ENCODE data around the gene SCGB2A2.
A peak's percentile ranks its signal among the peaks of the same experiment; 100 is the strongest.

SCGB2A2 gene

DNA sequence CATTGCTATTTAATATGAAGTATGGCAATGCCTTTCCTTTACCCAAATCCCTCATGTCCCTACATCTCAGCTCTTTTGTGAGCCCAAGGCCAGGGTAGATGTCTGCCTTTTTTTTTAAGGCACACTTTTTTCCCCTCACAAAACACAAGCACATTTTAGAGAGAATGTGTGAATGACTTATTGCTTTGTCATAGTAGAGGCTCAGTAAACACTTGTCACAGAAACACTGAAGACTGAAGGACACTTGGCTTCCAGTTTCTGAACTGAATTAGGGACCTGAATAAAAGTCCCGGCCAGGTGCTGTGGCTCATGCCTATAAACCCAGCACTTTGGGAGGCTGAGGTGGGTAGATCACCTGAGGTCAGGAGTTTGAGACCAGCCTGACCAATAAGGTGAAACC is 2.9 kb upstream of the SCGB2A2 start:
- ATAC-seq (peak; percentile 60), DNase-seq (ENCODE audit: low spot score in 2 of 2) (no peak)
- Mint-ChIP-seq H3K4me3 (peak overlapping the region; percentile 30), H3K4me1 (peaks cover 27% of the 10 kb centered on the region), H3K27ac (peak overlapping the region; percentile 9), H3K36me3 (no peaks in the 10 kb centered on the region), H3K9me3 (no peaks in the 10 kb centered on the region)

DNA sequence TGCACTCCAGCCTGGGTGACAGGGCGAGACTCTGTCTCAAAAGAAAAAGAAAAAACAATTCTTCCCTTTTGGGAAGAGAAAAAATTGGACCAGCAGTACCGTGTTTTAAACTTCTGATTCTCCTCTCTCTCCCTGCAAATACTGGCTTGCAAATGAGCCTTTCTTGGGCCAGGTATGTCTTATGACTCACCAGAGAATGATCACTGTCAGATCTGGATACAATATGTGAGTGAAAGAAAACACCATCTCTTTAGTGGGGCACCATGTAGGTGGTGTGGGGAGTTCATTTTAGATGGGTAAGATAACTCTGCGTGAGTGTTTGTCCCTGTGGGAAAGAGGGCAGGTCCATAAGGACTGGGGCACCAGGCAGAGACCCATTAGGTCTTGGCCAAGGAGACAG is 2.4 kb upstream of the SCGB2A2 start:
- no peak overlapping the region for H3K4me3 Mint-ChIP-seq

DNA sequence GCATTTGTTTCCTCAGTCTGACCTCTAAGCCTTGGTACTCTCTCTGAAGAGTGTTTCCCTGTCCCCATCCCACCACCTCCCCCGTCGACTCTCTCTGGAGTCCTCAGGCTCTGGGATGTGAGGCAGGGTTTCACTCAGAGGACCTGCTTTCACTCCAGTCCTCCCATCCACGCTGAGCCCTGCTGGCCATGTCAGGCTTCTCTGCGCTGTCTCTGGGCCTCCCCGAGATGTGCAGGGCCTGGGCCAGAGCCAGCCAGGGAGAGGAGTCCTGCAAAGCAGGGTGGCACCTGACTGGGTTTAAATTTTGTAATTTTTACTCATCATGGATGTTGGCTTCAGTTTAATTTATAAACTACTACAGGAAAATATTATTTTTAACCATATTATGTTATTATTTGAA is 3.3 kb downstream of the SCGB2A2 start:
- ATAC-seq (no peak), DNase-seq (ENCODE audit: low spot score in 2 of 2) (no peak)
- Mint-ChIP-seq H3K27ac (no peak overlapping the region), H3K9me3 (no peaks in the 10 kb centered on the region), H3K4me3 (no peak overlapping the region), H3K36me3 (no peaks in the 10 kb centered on the region), H3K4me1 (peaks cover 6% of the 10 kb centered on the region)

More for the DNA sequence above, 2.4 kb upstream of the SCGB2A2 start:
- Mint-ChIP-seq H3K9me3 (no peaks in the 10 kb centered on the region), H3K4me1 (peaks cover 27% of the 10 kb centered on the region), H3K36me3 (no peaks in the 10 kb centered on the region), H3K27ac (peak overlapping the region; percentile 9)
- DNase-seq (ENCODE audit: low spot score in 2 of 2): no peak
- ATAC-seq: peak; percentile 64

DNA sequence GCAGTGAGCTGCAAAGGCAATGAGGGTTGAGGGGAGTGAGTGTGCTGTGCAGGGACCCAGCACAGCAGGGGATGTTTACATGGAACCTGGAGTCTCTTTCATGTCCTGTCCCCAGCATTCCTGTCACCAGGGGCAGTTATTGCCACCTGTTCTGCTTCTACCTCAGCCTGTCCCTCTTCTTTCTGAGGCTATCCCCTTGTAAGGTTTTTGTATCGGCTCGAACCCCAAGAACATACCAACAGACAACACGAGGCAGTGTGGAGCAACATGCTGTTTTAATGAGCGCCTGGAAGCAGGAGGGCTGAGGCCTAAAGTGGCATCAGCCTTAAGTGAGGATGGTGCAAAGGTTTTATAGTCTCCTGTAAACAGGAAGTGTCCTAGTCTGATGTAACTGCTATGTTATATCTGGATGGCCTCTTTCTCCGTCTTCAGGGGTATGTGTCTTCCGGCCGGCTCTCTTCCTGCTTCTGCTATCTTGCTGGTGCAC is 3.9 kb downstream of the SCGB2A2 start:
- Mint-ChIP-seq H3K27ac (no peak overlapping the region), H3K4me3 (no peak overlapping the region), H3K36me3 (no peaks in the 10 kb centered on the region), H3K4me1 (peaks cover under 1% of the 10 kb centered on the region), H3K9me3 (no peaks in the 10 kb centered on the region)
- DNase-seq (ENCODE audit: low spot score in 2 of 2) (no peak), ATAC-seq (no peak)

DNA sequence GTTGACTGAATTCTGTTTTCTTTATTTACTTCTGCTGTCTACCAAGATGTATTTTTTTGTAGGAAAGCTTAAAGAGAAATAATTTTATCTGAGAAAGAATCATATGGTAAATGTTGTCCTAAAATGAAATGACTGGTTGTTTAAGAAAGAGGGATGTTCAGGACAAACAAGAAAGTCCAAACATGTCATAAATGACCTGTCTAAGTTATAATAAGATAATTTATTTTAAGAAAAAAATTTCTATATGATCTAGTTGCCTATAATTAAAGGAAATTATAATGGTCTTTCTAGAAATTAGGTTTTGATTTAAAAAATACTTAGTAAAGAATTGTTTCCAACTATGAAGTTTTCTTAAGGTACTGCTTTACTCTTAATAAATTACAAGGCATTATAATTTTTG is 10.5 kb downstream of the SCGB2A2 start:
- ATAC-seq (no peak), DNase-seq (ENCODE audit: low spot score in 2 of 2) (no peak)
- Mint-ChIP-seq H3K4me1 (no peaks in the 10 kb centered on the region), H3K36me3 (no peaks in the 10 kb centered on the region), H3K9me3 (no peaks in the 10 kb centered on the region), H3K4me3 (no peak overlapping the region), H3K27ac (no peak overlapping the region)

DNA sequence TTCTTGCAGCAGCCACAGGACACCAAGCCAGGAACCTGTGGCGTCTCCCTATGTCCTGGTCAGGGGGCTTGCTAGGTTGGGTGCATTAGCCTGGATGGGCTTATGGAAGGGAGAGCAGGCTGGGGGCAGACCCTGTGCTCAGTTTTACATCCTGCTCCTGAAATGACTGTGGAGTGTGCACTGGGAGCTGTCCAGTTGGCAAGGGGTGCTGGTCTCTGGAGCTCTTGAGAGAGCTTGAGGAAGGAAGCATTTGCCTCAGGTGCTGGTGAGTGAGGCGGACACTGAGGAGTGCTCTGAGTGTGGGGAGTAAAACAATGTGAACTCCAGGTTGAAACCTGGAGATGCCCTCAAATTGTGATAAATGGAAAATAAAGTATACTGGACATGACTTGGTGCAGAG is 25.5 kb downstream of the SCGB2A2 start:
- no peaks in the 10 kb centered on the region for H3K36me3 Mint-ChIP-seq
- H3K9me3 Mint-ChIP-seq: no peaks in the 10 kb centered on the region
- peak; percentile 32 for ATAC-seq
- H3K4me3 Mint-ChIP-seq: no peak overlapping the region
- H3K4me1 Mint-ChIP-seq: no peaks in the 10 kb centered on the region
- no peak for DNase-seq (ENCODE audit: low spot score in 2 of 2)
- H3K27ac Mint-ChIP-seq: no peak overlapping the region

DNA sequence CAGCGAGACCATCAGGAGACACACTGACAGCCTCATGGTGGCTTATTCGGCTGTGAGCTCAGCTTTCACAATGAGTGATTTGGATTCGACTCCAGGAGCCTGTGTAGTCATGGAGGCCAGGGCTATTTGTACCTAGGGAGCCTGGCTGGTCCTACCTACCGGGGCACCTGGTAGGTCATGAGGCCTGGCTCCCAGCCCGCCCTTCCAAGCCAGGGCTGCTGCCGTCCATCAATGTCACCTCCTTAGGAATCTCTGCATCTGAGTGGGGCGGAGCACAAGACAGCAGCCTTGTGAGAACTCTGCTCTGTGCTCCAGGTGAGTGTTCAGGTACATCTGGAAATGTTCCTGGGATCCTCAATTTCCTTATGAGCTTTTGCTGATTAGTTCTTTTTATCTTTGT is 29.0 kb downstream of the SCGB2A2 start, which contains the start of gene SCGB1D4:
TSS of gene SCGB1D4 (minus strand) at position 101 of the 400 bp plus-strand sequence. CDS start at position 36, 65 bp downstream.
- Mint-ChIP-seq H3K27ac (no peak within 1 kb of the TSS), H3K4me3 (no peak within 1 kb of the TSS), H3K9me3 (no peaks in the 10 kb centered on the region), H3K4me1 (no peaks in the 10 kb centered on the region), H3K36me3 (no peaks in the 10 kb centered on the region)
- ATAC-seq: no peak
- no peak for DNase-seq (ENCODE audit: low spot score in 2 of 2)

DNA sequence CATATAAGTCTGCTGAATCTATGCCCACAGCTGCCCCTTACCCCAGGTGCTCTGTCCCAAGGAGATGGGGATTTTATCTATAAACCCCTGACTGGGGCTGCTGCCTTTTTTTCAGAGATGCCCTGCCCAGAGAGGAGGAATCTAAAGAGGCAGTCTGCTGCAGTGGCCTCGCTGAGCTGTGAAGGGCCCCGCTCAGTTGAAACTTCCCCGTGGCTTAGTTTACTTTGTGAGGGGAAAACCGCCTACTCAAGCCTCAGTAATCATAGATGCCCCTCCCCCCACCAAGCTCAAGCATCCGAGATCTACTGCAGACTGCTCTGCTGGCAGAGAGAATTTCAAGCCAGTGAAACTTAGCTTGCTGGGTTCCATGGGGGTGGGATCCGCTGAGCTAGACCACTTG is 36.3 kb downstream of the SCGB2A2 start:
- Mint-ChIP-seq H3K27ac (no peak overlapping the region), H3K4me3 (no peak overlapping the region), H3K36me3 (no peaks in the 10 kb centered on the region), H3K4me1 (peaks cover 4% of the 10 kb centered on the region), H3K9me3 (no peaks in the 10 kb centered on the region)
- DNase-seq (ENCODE audit: low spot score in 2 of 2) (no peak), ATAC-seq (no peak)

DNA sequence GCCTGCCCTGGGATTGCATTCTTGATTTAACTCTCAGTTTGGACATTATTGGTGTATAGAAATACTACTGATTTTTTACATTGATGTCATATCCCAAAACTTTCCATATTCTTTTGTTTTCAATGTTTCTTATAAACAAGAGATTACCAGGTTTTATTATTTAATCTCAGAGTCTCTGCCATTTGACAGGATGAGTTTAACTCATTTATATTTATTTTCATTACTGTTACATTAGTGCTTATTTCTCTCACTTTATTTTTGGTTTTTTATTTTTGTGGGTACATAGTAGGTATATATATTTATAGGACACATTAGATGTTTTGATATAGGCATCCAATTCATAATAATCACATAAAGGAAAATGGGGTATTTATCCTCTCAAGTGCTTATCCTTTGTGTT is 38.0 kb downstream of the SCGB2A2 start:
- Mint-ChIP-seq H3K36me3 (no peaks in the 10 kb centered on the region), H3K4me1 (peaks cover 16% of the 10 kb centered on the region), H3K27ac (no peak overlapping the region)

DNA sequence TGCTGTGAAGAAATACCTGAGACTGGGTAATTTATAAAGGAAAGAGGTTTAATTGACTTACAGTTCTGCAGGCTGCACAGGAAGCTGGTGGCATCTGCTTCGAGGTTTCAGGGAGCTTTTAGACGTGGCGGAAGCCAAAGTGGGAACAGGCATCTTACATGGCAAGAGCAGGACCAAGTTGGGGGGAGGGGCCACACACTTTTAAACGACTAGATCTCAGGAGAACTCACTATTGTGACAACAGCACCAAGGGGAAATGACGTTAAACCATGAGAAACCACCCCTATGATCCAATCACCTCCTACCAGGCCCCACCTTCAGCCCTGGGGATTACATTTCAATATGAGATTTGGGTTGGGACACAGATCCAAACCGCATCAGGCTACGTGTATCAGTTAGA is 40.0 kb downstream of the SCGB2A2 start:
- no peaks in the 10 kb centered on the region for H3K36me3 Mint-ChIP-seq
- DNase-seq (ENCODE audit: low spot score in 2 of 2) (no peak), ATAC-seq (no peak)
- H3K4me1 Mint-ChIP-seq: peaks cover 16% of the 10 kb centered on the region
- no peak overlapping the region for H3K27ac Mint-ChIP-seq
- H3K9me3 Mint-ChIP-seq: no peaks in the 10 kb centered on the region
- no peak overlapping the region for H3K4me3 Mint-ChIP-seq

More for the DNA sequence above, 38.0 kb downstream of the SCGB2A2 start:
- ATAC-seq: no peak
- H3K4me3 Mint-ChIP-seq: no peak overlapping the region
- DNase-seq (ENCODE audit: low spot score in 2 of 2): no peak
- no peaks in the 10 kb centered on the region for H3K9me3 Mint-ChIP-seq

DNA sequence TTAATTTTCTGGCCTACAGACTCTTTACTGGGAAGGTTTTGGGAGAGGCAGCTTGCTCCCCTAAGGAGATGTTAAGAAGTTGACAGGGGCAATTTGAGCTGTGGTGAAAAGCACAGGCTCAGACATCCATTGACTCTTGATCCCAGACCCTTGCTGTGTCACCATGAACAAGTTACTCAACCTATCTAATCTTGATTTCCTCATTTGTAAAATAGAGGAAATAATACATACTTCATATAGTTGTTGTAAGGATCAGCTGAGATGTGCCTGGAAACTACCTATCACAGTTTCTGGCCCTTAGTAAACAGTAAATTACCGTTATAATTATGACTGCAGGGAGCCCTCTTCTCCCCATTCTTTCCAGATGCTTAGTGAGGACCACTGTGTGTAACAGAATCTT is 45.5 kb downstream of the SCGB2A2 start:
- Mint-ChIP-seq H3K9me3 (no peaks in the 10 kb centered on the region), H3K36me3 (no peaks in the 10 kb centered on the region), H3K27ac (no peak overlapping the region), H3K4me3 (no peak overlapping the region), H3K4me1 (peaks cover 16% of the 10 kb centered on the region)
- ATAC-seq (no peak), DNase-seq (ENCODE audit: low spot score in 2 of 2) (no peak)

DNA sequence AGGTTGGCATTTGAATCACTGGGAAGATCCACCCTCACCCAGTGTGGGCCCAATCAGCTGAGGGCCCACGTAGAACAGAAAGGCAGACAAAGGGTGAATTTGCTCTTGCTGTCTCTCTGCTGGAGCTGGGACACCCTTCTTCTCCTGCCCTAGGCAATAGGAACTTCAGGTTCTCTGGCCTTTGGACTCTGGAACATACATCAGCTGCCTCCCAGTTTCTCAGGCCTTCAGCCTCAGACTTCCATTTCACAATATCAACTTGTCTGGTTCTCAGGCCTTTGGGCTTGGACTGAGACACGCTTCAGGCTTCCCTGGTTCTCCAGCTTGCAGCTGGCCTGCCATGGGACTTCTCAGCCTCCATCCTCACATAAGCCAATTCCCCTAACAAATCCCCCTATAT is 52.6 kb downstream of the SCGB2A2 start:
- DNase-seq (ENCODE audit: low spot score in 2 of 2): no peak
- H3K4me1 Mint-ChIP-seq: peaks cover 5% of the 10 kb centered on the region
- H3K4me3 Mint-ChIP-seq: no peak overlapping the region
- no peaks in the 10 kb centered on the region for H3K9me3 Mint-ChIP-seq
- no peak for ATAC-seq
- no peak overlapping the region for H3K27ac Mint-ChIP-seq
- no peaks in the 10 kb centered on the region for H3K36me3 Mint-ChIP-seq

Measured in stimulated activated effector memory CD8-positive, alpha-beta T cell treated with anti-CD3 and anti-CD28 coated beads, Interleukin-12 subunit alpha, Interleukin-12 subunit beta, amount 100 ng/mL, for 72 hours (primary cell).